Astrocyte of the cerebellum (primary cell): Measurements from ENCODE around the gene PEX10.

Experiments used
- DNase-seq: peaks from one replicate; pipeline ENCODE4 v3.0.0-alpha.2; 2011; ENCODE audit warnings: low read depth
- H3K4me3 ChIP-seq: 2 replicates; pipeline ENCODE4 v1.5.1; 2011; ENCODE audit warnings: mild to moderate bottlenecking, low read depth, low read length, moderate library complexity
- in situ Hi-C: cut with HindIII; loops from 2 replicates; pipeline ENCODE4 v1.10.0; 2017; ENCODE audit warnings: low sequenced_read_pairs
- TF ChIP-seq, protein P1 (sequence below): IDR thresholded peaks from 2 replicates; pipeline ENCODE4 v1.5.1; 2012; ENCODE audit warnings: low read length, low read depth, moderate library complexity, mild to moderate bottlenecking; ENCODE audit errors: missing control alignments

PEX10 gene

DNA sequence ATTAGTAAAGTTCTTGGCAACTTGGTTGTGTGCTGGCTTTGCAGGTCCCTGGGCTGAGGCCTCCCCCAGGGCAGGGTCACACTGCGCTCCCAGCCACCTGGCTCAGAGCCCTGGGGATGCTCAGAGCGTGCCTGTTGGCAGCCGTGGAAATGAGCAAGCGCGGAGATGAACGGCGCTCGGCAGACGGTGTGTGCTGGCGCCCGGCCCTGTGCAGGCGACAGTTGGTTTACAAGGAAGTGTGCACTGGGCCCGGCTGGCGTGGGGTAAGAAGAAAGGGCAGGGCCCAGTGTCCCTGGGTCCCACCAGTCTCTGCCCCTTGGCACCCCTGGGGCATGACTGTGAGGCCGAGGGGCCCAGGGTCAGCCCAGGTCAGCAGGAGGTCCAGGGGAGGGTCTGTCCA is 25.7 kb upstream of the PEX10 start:
- no peak overlapping the region for H3K4me3 ChIP-seq
- in situ Hi-C loops, result no loop called here
- DNase-seq, result no peak
- TF ChIP-seq, protein P1, sequence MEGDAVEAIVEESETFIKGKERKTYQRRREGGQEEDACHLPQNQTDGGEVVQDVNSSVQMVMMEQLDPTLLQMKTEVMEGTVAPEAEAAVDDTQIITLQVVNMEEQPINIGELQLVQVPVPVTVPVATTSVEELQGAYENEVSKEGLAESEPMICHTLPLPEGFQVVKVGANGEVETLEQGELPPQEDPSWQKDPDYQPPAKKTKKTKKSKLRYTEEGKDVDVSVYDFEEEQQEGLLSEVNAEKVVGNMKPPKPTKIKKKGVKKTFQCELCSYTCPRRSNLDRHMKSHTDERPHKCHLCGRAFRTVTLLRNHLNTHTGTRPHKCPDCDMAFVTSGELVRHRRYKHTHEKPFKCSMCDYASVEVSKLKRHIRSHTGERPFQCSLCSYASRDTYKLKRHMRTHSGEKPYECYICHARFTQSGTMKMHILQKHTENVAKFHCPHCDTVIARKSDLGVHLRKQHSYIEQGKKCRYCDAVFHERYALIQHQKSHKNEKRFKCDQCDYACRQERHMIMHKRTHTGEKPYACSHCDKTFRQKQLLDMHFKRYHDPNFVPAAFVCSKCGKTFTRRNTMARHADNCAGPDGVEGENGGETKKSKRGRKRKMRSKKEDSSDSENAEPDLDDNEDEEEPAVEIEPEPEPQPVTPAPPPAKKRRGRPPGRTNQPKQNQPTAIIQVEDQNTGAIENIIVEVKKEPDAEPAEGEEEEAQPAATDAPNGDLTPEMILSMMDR, result no peak

DNA sequence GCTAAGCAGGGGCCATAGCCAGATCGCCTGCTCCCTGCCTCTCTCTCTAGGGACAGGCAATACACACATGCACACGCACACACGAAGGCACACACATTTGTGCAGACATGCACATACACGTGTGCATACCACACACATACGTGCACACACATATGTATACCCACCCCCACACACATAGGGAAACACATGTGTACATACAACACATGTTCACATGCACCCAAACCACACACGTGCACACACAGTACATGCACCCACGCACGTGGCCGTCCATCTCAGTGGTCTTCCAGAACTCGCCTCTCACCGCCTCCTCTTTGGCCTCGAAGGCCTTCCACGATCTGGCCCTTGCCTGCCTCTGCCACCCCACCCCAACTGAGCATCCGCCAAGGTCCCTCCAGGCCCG is 25.3 kb upstream of the PEX10 start:
- in situ Hi-C loops, result no loop called here
- no peak overlapping the region for H3K4me3 ChIP-seq
- DNase-seq, result no peak
- TF ChIP-seq, protein P1, result no peak

DNA sequence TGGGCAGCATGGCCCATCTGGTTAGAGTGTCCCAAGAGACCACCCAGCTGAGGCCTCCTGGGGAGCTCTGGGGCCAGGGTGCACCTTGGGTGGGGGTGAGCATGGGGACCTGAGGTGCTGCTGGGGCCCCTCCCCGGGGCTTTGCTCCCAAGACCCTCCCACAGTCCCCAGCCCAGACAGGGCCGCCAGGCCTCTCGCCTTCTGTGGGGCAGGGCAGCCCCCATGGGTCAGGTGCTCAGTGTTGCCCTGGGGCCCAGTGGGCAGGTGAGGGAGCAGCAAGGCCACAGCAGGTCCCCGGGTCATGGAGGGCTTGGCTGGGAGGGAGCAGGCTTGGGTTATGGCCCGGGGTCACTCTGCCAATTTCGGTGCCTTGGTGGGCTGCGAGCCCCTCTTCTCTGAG is 24.5 kb upstream of the PEX10 start:
- no peak overlapping the region for H3K4me3 ChIP-seq
- in situ Hi-C loops, result no loop called here
- TF ChIP-seq, protein P1, result no peak
- no peak for DNase-seq

DNA sequence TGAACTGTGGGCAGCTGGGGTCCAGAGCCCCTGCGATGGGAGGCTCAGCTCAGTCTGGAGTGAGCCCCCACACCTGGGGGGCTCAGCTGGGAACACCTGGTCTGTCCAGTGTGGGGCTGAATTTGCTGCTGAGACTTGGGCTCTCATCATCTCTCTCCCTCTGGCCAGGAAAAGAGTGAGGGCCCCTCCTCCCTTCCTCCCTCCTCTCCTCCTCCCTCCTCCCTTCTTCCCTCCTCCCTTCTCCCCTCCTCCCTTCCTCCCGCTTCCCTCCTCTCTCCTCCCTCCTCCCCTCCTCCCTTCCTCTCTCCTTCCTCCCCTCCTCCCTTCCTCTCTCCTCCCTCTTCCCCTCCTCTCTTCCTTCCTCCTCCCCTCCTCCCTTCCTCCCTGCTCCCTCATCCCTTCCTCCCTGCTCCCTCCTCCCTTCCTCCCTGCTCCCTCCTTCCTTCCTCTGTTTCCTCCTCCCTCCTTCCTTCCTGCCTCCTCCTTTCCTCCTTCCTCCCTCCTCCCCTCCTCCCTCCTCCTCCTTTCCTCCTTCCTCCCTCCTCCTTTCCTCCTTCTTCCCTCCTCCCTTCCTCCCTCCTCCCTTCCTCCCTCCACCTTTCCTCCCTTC is 23.5 kb upstream of the PEX10 start:
- H3K4me3 ChIP-seq, result no peak overlapping the region
- in situ Hi-C loops, result no loop called here
- no peak for DNase-seq
- TF ChIP-seq, protein P1, result no peak

DNA sequence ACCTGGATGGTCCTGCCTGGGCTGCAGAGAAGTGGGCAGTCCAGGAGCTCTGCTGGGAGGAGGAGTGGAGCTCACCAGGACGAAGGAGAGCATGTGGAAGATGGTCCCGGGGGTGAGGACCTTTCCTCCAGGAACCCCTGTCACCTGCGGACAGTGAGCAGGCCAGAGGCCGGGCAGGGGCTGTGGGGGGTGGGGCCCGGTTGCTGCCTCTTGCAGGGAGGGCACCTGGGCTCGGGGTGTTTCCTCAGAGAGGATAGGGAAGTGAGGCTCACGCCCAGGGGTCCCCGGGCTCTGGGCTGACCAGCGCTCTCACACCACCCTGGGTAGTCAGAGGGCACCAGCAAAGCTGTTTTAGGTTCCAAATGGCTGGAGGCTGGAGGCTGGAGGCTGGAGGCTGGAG is 22.7 kb upstream of the PEX10 start:
- TF ChIP-seq, protein P1, result no peak
- in situ Hi-C loops, result no loop called here
- H3K4me3 ChIP-seq, result no peak overlapping the region
- no peak for DNase-seq

DNA sequence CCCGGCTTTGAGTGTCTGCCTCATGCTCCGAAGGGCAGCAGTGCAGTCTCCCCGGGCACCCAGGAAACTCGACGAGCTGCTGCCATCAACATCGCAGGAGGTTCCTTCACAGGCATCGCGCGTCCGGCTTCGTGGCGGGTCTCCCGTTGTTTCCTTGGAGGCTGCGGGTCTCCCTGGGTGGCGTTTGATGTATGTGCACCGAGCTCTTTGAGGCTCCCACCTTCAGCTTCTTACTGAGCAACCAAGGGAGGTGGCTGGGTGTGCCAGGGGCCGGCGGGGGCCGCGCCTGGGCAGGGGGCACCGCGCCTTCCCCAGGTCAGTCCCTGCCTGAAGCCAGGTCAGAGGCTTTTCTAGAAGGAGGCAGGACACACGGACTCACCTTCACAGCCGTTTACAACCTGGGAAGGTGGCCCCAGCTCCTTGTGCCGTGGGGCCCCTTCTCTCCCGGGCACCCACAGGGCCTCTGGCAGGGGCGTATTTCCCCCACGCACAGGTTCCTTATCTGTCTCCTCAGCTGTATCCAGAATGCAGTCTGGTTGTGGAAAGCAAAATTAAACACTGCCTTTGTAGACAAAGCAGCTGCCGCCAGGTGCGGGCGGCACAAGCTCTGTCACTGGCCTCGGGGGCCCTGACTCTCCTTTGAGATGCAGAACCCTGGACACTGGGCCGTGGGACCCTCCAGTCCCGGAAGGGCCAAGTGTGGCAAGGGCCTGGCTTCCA is 21.7 kb upstream of the PEX10 start:
- TF ChIP-seq, protein P1, result no peak
- H3K4me3 ChIP-seq, result no peak overlapping the region
- in situ Hi-C loops, result no loop called here
- DNase-seq, result no peak

DNA sequence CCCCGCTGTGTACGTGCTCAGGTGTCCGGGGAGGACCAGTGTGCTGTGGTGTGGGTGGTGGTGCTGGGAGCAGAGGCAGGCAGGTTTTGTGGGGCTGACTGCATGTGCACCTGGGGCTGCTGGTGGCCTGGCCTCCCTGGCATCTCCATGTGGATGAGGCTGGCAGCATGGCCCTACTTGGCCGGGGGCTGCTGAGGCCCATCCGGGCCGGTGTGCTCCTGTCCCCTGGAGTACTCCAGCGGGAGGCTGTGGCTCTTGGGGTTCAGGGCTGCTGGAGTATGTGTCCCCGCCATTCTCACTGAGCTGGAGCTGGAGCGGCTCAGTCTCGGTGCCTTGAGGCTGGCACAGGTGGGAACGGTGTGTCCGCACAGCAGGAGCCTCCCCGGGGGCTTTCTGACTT is 20.8 kb upstream of the PEX10 start:
- TF ChIP-seq, protein P1, result no peak
- in situ Hi-C loops, result no loop called here
- H3K4me3 ChIP-seq, result no peak overlapping the region
- no peak for DNase-seq
